Common myeloid progenitor, CD34-positive (primary cell): ENCODE measurements around the gene CDK14.

Experiments
- CTCF ChIA-PET: fragments of 350-600 bp; sonication (Branson Sonifier 250); formaldehyde crosslinking; loops from one replicate; lab custom pipeline; 2021; ENCODE audit warnings: antibody characterized with exemption; lab: Charles Lee
- POLR2A ChIA-PET: fragments of 350-600 bp; sonication (Branson Sonifier 250); formaldehyde crosslinking; loops from one replicate; lab custom pipeline; 2021; ENCODE audit warnings: antibody characterized with exemption; lab: Charles Lee
- DNase-seq, 3 donors: peaks; one replicate each; pipeline versions ENCODE4 v3.0.0 to v3.0.0-alpha.2; 2013
- H3K27ac ChIP-seq, 2 experiments: 1 replicate in 1 of 2; 2 replicates in 1 of 2; pipeline ENCODE4 v1.7.0; 2013; ENCODE audit warnings: inconsistent platforms in 2 of 2, low read length in 2 of 2, mild to moderate bottlenecking in 2 of 2, low read depth in 1 of 2, moderate library complexity in 1 of 2; ENCODE audit not compliant: severe bottlenecking in 2 of 2, insufficient read depth in 1 of 2, poor library complexity in 1 of 2
- H3K27me3 ChIP-seq, 5 experiments: replicated peaks in 2 of 5; 1 replicate in 3 of 5; 2 replicates in 2 of 5; pipeline versions ENCODE4 v1.6.1 to v1.7.0; 2013; ENCODE audit warnings: low read length in 4 of 5, mild to moderate bottlenecking in 2 of 5, moderate library complexity in 2 of 5, inconsistent platforms in 1 of 5; ENCODE audit not compliant: insufficient read depth in 5 of 5, control insufficient read depth in 4 of 5
- H3K36me3 ChIP-seq, 4 experiments: 1 replicate in 2 of 4; 2 replicates in 2 of 4; pipeline versions ENCODE4 v1.6.1 to v1.7.0; 2013; ENCODE audit warnings: low read length in 3 of 4, control low read depth in 1 of 4, mild to moderate bottlenecking in 1 of 4; ENCODE audit not compliant: control insufficient read depth in 4 of 4, insufficient read depth in 4 of 4
- H3K4me1 ChIP-seq, 4 experiments: 1 replicate in 3 of 4; 2 replicates in 1 of 4; pipeline versions ENCODE4 v1.6.1 to v1.7.1; 2013; ENCODE audit warnings: low read length in 3 of 4, mild to moderate bottlenecking in 3 of 4, control low read depth in 1 of 4, inconsistent platforms in 1 of 4, moderate library complexity in 1 of 4; ENCODE audit not compliant: control insufficient read depth in 4 of 4, insufficient read depth in 4 of 4; ENCODE audit errors: control extremely low read depth in 1 of 4
- H3K4me3 ChIP-seq, 7 experiments: 1 replicate in 4 of 7; 2 replicates in 3 of 7; pipeline versions ENCODE4 v1.5.1 to v1.7.0; 2013; ENCODE audit warnings: mild to moderate bottlenecking in 7 of 7, low read length in 6 of 7, moderate library complexity in 6 of 7, inconsistent platforms in 2 of 7, low read depth in 2 of 7, control low read depth in 1 of 7; ENCODE audit not compliant: insufficient read depth in 4 of 7, control insufficient read depth in 1 of 7; ENCODE audit errors: extremely low read depth in 1 of 7
- H3K9me3 ChIP-seq, 5 experiments: 1 replicate in 4 of 5; 2 replicates in 1 of 5; pipeline versions ENCODE4 v1.6.1 to v1.7.1; 2013; ENCODE audit warnings: low read length in 4 of 5, mild to moderate bottlenecking in 2 of 5, inconsistent platforms in 1 of 5, low read depth in 1 of 5, moderate library complexity in 1 of 5; ENCODE audit not compliant: control insufficient read depth in 4 of 5, insufficient read depth in 2 of 5; ENCODE audit errors: control extremely low read depth in 1 of 5
- WGBS: methylation state at CpG from one replicate; pipeline ENCODE4 v1.1.5; 2013; ENCODE audit not compliant: insufficient coverage; 5-methylcytosine and 5-hydroxymethylcytosine counted together

Gene CDK14

GRCh38 chr7:90896458-90896857, 300.3 kb downstream of the CDK14 start:
- CTCF ChIA-PET = no interaction called here
- H3K4me1 ChIP-seq = no peaks in the 10 kb centered on the region
- H3K9me3 ChIP-seq = no peaks in the 10 kb centered on the region
- H3K4me3 ChIP-seq = no peak overlapping the region
- H3K36me3 ChIP-seq = no peaks in the 10 kb centered on the region
- WGBS = no CpG with 5 or more reads among the region's 1 CpG
- no peak overlapping the region for H3K27ac ChIP-seq
- no peaks in the 10 kb centered on the region for H3K27me3 ChIP-seq
- DNase-seq = no peak
- POLR2A ChIA-PET = no interaction called here

GRCh38 chr7:90897961-90898469, 301.9 kb downstream of the CDK14 start:
- peaks cover 0 to 4% (median 0%) of the 10 kb centered on the region in 5 experiments for H3K9me3 ChIP-seq
- H3K27ac ChIP-seq = no peak overlapping the region
- ChIA-PET CTCF (no interaction called here), POLR2A (no interaction called here)
- no peaks in the 10 kb centered on the region for H3K27me3 ChIP-seq
- H3K4me1 ChIP-seq = no peaks in the 10 kb centered on the region
- no peaks in the 10 kb centered on the region for H3K36me3 ChIP-seq
- no peak overlapping the region for H3K4me3 ChIP-seq
- DNase-seq = no peak

- H3K4me1 ChIP-seq = peaks cover 0 to 2% (median 0%) of the 10 kb centered on the region in 4 experiments
- CTCF ChIA-PET = no interaction called here
- H3K4me3 ChIP-seq = no peak overlapping the region
- no peak for DNase-seq
- peaks cover 0 to 4% (median 0%) of the 10 kb centered on the region in 5 experiments for H3K9me3 ChIP-seq
- H3K27me3 ChIP-seq = no peaks in the 10 kb centered on the region
- POLR2A ChIA-PET = interaction anchor here (0.7 kb wide), 1 partner anchor 475 kb away, joined by 3 read pairs; no protein-coding TSS in a partner anchor
- no peaks in the 10 kb centered on the region for H3K36me3 ChIP-seq
- WGBS = 92% methylated on average over 3 of the region's 4 CpGs
- H3K27ac ChIP-seq = no peak overlapping the region
Observed at GRCh38 chr7:90900628-90901356, 304.7 kb downstream of the CDK14 start.

GRCh38 chr7:90903841-90904240, 307.7 kb downstream of the CDK14 start:
- H3K27ac ChIP-seq = no peak overlapping the region
- H3K27me3 ChIP-seq = no peaks in the 10 kb centered on the region
- H3K36me3 ChIP-seq = no peaks in the 10 kb centered on the region
- H3K4me3 ChIP-seq = no peak overlapping the region
- DNase-seq = no peak
- peaks cover 0 to 4% (median 0%) of the 10 kb centered on the region in 5 experiments for H3K9me3 ChIP-seq
- WGBS = 100% methylated on average over 1 of the region's 3 CpGs
- H3K4me1 ChIP-seq = peaks cover 0 to 2% (median 0%) of the 10 kb centered on the region in 4 experiments
- ChIA-PET POLR2A (no interaction called here), CTCF (no interaction called here)

GRCh38 chr7:90910136-90910535, 314.0 kb downstream of the CDK14 start:
- Histone ChIP-seq H3K36me3 (no peaks in the 10 kb centered on the region), H3K9me3 (no peaks in the 10 kb centered on the region), H3K4me3 (no peak overlapping the region), H3K27ac (no peak overlapping the region), H3K27me3 (no peaks in the 10 kb centered on the region), H3K4me1 (no peaks in the 10 kb centered on the region)
- DNase-seq = no peak
- POLR2A ChIA-PET = interaction anchor here (0.6 kb wide), 1 partner anchor 22 kb away, joined by 3 read pairs; no protein-coding TSS in a partner anchor
- CTCF ChIA-PET = no interaction called here
- no CpG with 5 or more reads among the region's 4 CpGs for WGBS

GRCh38 chr7:90916319-90916718, 320.2 kb downstream of the CDK14 start:
- H3K27ac ChIP-seq = no peak overlapping the region
- no peaks in the 10 kb centered on the region for H3K4me1 ChIP-seq
- ChIA-PET CTCF (no interaction called here), POLR2A (no interaction called here)
- whole genome bisulfite sequencing = 79% methylated on average over 2 of the region's 4 CpGs
- H3K4me3 ChIP-seq = no peak overlapping the region
- H3K9me3 ChIP-seq = no peaks in the 10 kb centered on the region
- H3K36me3 ChIP-seq = no peaks in the 10 kb centered on the region
- DNase-seq = no peak
- no peaks in the 10 kb centered on the region for H3K27me3 ChIP-seq

- H3K9me3 ChIP-seq = no peaks in the 10 kb centered on the region
- ChIA-PET CTCF (no interaction called here), POLR2A (no interaction called here)
- H3K27me3 ChIP-seq = no peaks in the 10 kb centered on the region
- no peak for DNase-seq
- no peak overlapping the region for H3K4me3 ChIP-seq
- WGBS = 100% methylated on average over 4 of the region's 4 CpGs
- no peaks in the 10 kb centered on the region for H3K36me3 ChIP-seq
- no peaks in the 10 kb centered on the region for H3K4me1 ChIP-seq
- H3K27ac ChIP-seq = no peak overlapping the region
Observed at GRCh38 chr7:90917539-90917938, 321.4 kb downstream of the CDK14 start.
